Pancreas (tissue), 10 donors: ENCODE results near the gene PYCR2. TPM values are rescaled to one million over a fixed set of nuclear protein-coding genes. Genes with fewer than 3 reads are reported as not detected.
A peak's percentile ranks its signal among the peaks of the same experiment; 100 is the strongest.

Source experiments
- ATAC-seq, 4 donors: fragments of 200-7000 bp; cut with Tn5 transposase; one replicate each; pipeline versions ENCODE4 v1.8.0 to v1.9.1; 2020; ENCODE audit warnings: mild to moderate bottlenecking in 4 of 4, moderate library complexity in 4 of 4
- DNase-seq, 6 donors: peaks; one replicate each; pipeline ENCODE4 v3.0.0-alpha.2; 2020
- FAIRE-seq: peaks from 2 replicates; lab custom pipeline; 2012; peaks lifted over from hg19 to GRCh38; lab: Jason Lieb, UNC
- H3K27ac ChIP-seq, 4 donors: fragments of 200-600 bp; sonication (generic); 1 replicate in 3 of 4; 2 replicates in 1 of 4; pipeline versions ENCODE4 v1.5.0 to v1.8.0; 2020
- H3K27me3 ChIP-seq, 4 donors: fragments of 200-600 bp; one replicate each; pipeline ENCODE4 v1.8.0; 2021
- H3K36me3 ChIP-seq, 3 donors: fragments of 200-600 bp; sonication (generic) in 1 of 3; one replicate each; pipeline versions ENCODE4 v1.5.0 to v1.8.0; 2020 to 2021
- H3K4me1 ChIP-seq, 3 donors: fragments of 200-600 bp; one replicate each; pipeline ENCODE4 v1.8.0; 2021
- H3K4me3 ChIP-seq, 4 donors: fragments of 200-600 bp; sonication (generic) in 2 of 4; one replicate each; pipeline versions ENCODE4 v1.5.0 to v1.8.0; 2020 to 2021
- H3K9me3 ChIP-seq, 4 donors: fragments of 200-600 bp; one replicate each; pipeline ENCODE4 v1.8.0; 2021
- CTCF ChIP-seq, 4 donors: fragments of 200-600 bp; sonication (generic) in 3 of 4; IDR thresholded peaks; one replicate each; pipeline versions ENCODE4 v1.5.0 to v1.8.0; 2021; ENCODE audit warnings: antibody characterized with exemption in 4 of 4
- WGBS, 2 donors: extraction: QIAGEN DNeasy Blood & Tissue Kit; methylation state at CpG; one replicate each; pipeline ENCODE4 v1.1.7; 2013; 5-methylcytosine and 5-hydroxymethylcytosine counted together
- intact Hi-C, 3 donors: fragments of 100-400 bp; cut with DNase I; formaldehyde crosslinking; loops; one replicate each; pipeline versions ENCODE4 v1.11.1 to v1.14.2; 2022
- microRNA-seq, 2 donors: library from miRNA; unstranded; fragments of <30 nt; microRNA quantifications; one replicate each; pipeline versions ENCODE4 to v1.1.0, GENCODE V29; 2019 to 2020
- polyA plus RNA-seq, 2 donors: library from polyadenylated mRNA; stranded (reverse); fragments of 200-250 nt; gene quantifications; one replicate each; pipeline ENCODE4 v1.2.3, GENCODE V29; 2013
- total RNA-seq, 6 donors: library from RNA; stranded (reverse); fragmentation: NEBNext Ultra II Directional in 4 of 6; extraction: Animal tissue kit (Norgen Biotek cat#: 25700) in 4 of 6; gene quantifications; one replicate each; pipeline versions ENCODE4 v1.2.1 to v1.2.4, GENCODE V29; 2021 to 2023
- donor health status: healthy with polysubstance abuse.
- donor health status: DM: no; HTN: no; CAD: no; lungs with moderate emphysema.
- donor health status: DM: no; HTN: no; CAD: no.
- donor health status: control.
- donor health status: control.
- donor health status: Bipolar disorder and iron deficiency.
- donor health status: DM: yes; HTN: yes; CAD: no.
- donor health status: DM: no; HTN: no; CAD: no.
- donor health status: DM: no; HTN: no; CAD: no.
- donor health status: DM: yes; HTN: yes; CAD: no.

Gene PYCR2
- total and polyA plus RNA-seq, 8 donors: 21.3 to 88.9 (median 34.7) TPM

GRCh38 chr1:225871359-225872074 is 52.5 kb downstream of the PYCR2 start:
- Histone ChIP-seq H3K9me3 (no peaks in the 10 kb centered on the region), H3K27ac (peak overlapping the region in 3 of 4 donors; percentile 22 to 60 (median 41)), H3K36me3 (peaks cover 4 to 74% (median 34%) of the 10 kb centered on the region in 3 donors), H3K4me3 (no peak overlapping the region), H3K27me3 (no peaks in the 10 kb centered on the region), H3K4me1 (peaks cover 12 to 34% (median 17%) of the 10 kb centered on the region in 3 donors)
- DNase-seq (no peak), ATAC-seq (peak in 3 of 4 donors; percentile 14 to 59 (median 29)), FAIRE-seq (no peak)
- intact Hi-C loops: no loop called here
- WGBS, 2 donors: 55 to 67% methylated on average over 11 of the region's 11 CpGs
- no peak for TF ChIP-seq CTCF (IDR thresholded peaks at IDR 0.05)

- Histone ChIP-seq H3K4me3 (no peak overlapping the region), H3K9me3 (no peaks in the 10 kb centered on the region), H3K27ac (peak overlapping the region in 1 of 4 donors; percentile 12), H3K4me1 (peaks cover 11 to 28% (median 17%) of the 10 kb centered on the region in 3 donors), H3K36me3 (peaks cover 4 to 78% (median 41%) of the 10 kb centered on the region in 3 donors), H3K27me3 (no peaks in the 10 kb centered on the region)
- intact Hi-C loops: no loop called here
- WGBS, 2 donors: 60 to 63% methylated on average over 3 of the region's 3 CpGs
- no peak for ATAC-seq
- FAIRE-seq: no peak
- no peak for DNase-seq
- no peak for TF ChIP-seq CTCF (IDR thresholded peaks at IDR 0.05)
Observed at GRCh38 chr1:225870911-225871310, 53.1 kb downstream of the PYCR2 start.

Small RNAs within 50 kb of the gene (microRNA-seq; reads per million reads assigned to microRNA genes)
- gene MIR6741: 0.39 to 0.59 reads per million in 2 donors

Other genes with a start within 250 kb of the PYCR2 start
- 100 to 1,000 TPM in 1 of 6 donors, 10 to 100 TPM in 5; 63.0 to 102 (median 89.5) TPM for gene SRP9, start 146.4 kb downstream of the PYCR2 start, total RNA-seq
- 100 to 1,000 TPM in 1 of 2 donors, 10 to 100 TPM in 1; 78.0 to 145 TPM for gene SRP9, start 146.4 kb downstream of the PYCR2 start, polyA plus RNA-seq
- 100 to 1,000 TPM in 5 of 6 donors, 10 to 100 TPM in 1; 87.2 to 168 (median 144) TPM for gene EPHX1, start 114.1 kb downstream of the PYCR2 start, total RNA-seq
- gene EPHX1, start 114.1 kb downstream of the PYCR2 start, polyA plus RNA-seq: 10 to 100 TPM; 26.1 to 58.0 TPM
- 100 to 1,000 TPM in 1 of 6 donors, 10 to 100 TPM in 5; 56.3 to 124 (median 76.4) TPM for gene TMEM63A, start 41.9 kb downstream of the PYCR2 start, total RNA-seq
- gene TMEM63A, start 41.9 kb downstream of the PYCR2 start, polyA plus RNA-seq: 100 to 1,000 TPM in 1 of 2 donors, 10 to 100 TPM in 1; 88.9 to 185 TPM
- gene LEFTY1, start 35.1 kb downstream of the PYCR2 start, total RNA-seq: 100 to 1,000 TPM in 1 of 6 donors, 10 to 100 TPM in 4, 1 to 10 TPM in 1; 4.1 to 146 (median 55.9) TPM
- gene LEFTY1, start 35.1 kb downstream of the PYCR2 start, polyA plus RNA-seq: 10 to 100 TPM in 1 of 2 donors, 1 to 10 TPM in 1; 8.4 to 57.6 TPM
- 10 to 100 TPM in 1 of 6 donors, under 1 TPM in 1, not detected in 4; 0.09 to 16.3 TPM for gene LEFTY2, start 17.0 kb upstream of the PYCR2 start, total RNA-seq
- 1 to 10 TPM in 1 of 2 donors, under 1 TPM in 1; 0.07 to 1.4 TPM for gene LEFTY2, start 17.0 kb upstream of the PYCR2 start, polyA plus RNA-seq
- gene SDE2, start 75.1 kb upstream of the PYCR2 start, total RNA-seq: 10 to 100 TPM in 1 of 6 donors, 1 to 10 TPM in 5; 6.8 to 12.4 (median 9.4) TPM
- 1 to 10 TPM; 3.3 to 6.6 TPM for gene SDE2, start 75.1 kb upstream of the PYCR2 start, polyA plus RNA-seq
- gene H3-3A, start 138.5 kb upstream of the PYCR2 start, total RNA-seq: 100 to 1,000 TPM; 122 to 302 (median 193) TPM
- gene H3-3A, start 138.5 kb upstream of the PYCR2 start, polyA plus RNA-seq: 100 to 1,000 TPM; 329 to 427 TPM